H7 (cell line): ENCODE measurements around the gene ANKAR. TPM values are rescaled to one million over a fixed set of nuclear protein-coding genes. Genes with fewer than 3 reads are reported as not detected.
"Not testable (repeated sequence)": the region's sequence is repeated elsewhere in the genome, so short reads cannot be mapped to it uniquely, and the experiment has no call there.

Experiments used
- DNase-seq: peaks from one replicate; pipeline ENCODE4 v3.0.0; 2012
- H3K27me3 ChIP-seq: 2 replicates; pipeline ENCODE4 v1.6.0; 2011; ENCODE audit warnings: mild to moderate bottlenecking, low read length; ENCODE audit not compliant: control insufficient read depth, insufficient read depth
- H3K36me3 ChIP-seq: replicated peaks from 2 replicates; pipeline ENCODE4 v1.5.1; 2011; ENCODE audit warnings: low read length; ENCODE audit not compliant: control insufficient read depth, insufficient read depth
- H3K4me3 ChIP-seq: 2 replicates; pipeline ENCODE4 v1.5.1; 2011; ENCODE audit warnings: low read depth, mild to moderate bottlenecking, control low read depth, low read length, moderate library complexity; ENCODE audit not compliant: insufficient read depth
- total RNA-seq: library from RNA; depleted of rRNA; stranded (reverse); fragments of >200 nt; shearing (Covaris generic); gene quantifications from 2 replicates; pipeline ENCODE4 v1.2.3, GENCODE V29; 2014

ANKAR gene
- total RNA-seq, 1 experiment from 2014 or later = 1.8 TPM

DNA sequence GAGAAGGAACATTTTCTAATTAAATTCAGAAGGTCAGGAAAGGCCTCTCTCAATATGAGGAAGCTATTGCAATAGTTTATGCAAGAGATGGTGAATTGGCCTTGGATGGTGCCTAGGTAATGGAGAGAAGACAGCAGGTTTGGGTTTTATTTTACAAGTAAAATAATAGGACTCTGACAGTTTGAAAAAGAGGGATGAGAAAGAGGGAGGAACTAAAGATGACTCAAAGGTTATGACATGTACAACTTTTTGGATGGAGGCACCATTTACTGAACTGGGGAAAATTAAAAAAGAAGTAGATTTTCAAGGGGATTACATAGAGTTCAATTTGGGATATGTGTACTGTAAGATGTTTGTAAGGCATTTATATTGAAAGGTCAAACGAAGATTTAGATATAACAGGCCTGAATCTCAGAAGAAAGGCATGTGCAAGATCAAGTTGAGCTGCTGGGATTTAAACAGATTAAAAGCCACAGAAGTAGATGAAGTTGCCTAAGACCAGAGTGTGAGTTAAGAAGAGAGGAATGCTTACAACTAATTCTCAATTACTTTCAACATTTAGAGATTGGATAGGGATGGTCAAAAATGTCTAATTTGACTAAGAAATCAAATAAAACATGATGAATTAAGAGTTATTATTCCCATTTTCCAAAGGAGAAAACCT lies 25.5 kb upstream of the ANKAR start:
- Histone ChIP-seq H3K36me3 (no peaks in the 10 kb centered on the region), H3K4me3 (no peak overlapping the region), H3K27me3 (no peaks in the 10 kb centered on the region)
- no peak for DNase-seq

DNA sequence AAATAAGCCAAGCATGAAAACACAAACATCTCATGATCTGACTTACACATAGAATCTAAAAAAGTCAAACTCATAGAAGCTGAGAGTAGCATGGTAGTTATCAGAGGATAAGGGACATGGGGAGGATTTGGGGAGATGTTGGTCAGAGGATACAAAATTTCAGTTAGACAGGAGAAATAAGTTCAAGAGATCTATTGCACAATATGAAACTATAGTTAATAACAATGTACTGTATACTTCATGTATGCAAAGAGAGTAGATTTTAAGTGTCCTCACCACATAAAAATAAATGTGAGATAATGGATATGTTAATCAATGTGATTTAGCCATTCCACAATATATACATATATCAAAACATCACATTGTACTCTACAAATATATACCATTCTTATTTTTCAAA lies 23.2 kb upstream of the ANKAR start:
- H3K4me3 ChIP-seq = no peak overlapping the region
- H3K27me3 ChIP-seq = no peaks in the 10 kb centered on the region
- H3K36me3 ChIP-seq = no peaks in the 10 kb centered on the region

DNA sequence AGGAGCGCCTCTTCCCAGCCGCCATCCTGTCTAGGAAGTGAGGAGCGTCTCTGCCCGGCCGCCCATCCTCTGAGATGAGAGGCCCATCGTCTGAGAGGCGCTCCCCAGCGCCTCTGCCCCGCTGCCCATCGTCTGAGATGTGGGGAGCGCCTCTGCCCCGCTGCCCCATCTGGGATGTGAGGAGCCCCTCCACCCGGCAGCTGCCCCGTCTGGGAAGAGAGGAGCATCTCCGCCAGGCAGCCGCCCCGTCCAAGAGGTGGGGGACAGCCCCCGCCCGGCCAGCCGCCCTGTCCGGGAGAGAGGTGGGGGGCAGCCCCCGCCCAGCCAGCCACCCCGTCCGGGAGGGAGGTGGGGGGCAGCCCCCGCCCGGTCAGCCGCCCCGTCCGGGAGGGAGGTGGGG lies 21.0 kb upstream of the ANKAR start:
- not testable (repeated sequence) for H3K27me3 ChIP-seq

More for the DNA sequence above, 23.2 kb upstream of the ANKAR start:
- DNase-seq = no peak

DNA sequence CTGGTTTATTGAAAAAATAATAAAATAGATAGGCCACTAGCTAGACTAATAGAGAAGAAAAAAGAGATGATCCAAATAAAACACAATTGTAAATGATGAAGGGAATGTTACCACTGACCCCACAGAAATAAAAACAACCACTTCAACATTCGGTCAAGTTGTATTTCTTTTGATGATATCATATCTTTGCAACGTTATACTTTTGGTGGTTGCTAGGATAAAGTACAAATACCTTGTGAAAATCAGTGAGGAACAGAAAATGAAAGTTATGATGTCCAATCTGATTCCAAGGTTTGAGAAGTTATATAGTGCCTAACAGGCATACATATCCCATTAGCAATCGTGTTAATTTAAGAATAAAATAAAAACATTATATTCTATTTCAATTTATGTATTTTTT lies 19.8 kb upstream of the ANKAR start:
- H3K27me3 ChIP-seq = no peaks in the 10 kb centered on the region
- no peaks in the 10 kb centered on the region for H3K36me3 ChIP-seq
- H3K4me3 ChIP-seq = no peak overlapping the region
- DNase-seq = no peak

More for the DNA sequence above, 21.0 kb upstream of the ANKAR start:
- not testable (repeated sequence) for DNase-seq, H3K4me3 ChIP-seq, H3K36me3 ChIP-seq

DNA sequence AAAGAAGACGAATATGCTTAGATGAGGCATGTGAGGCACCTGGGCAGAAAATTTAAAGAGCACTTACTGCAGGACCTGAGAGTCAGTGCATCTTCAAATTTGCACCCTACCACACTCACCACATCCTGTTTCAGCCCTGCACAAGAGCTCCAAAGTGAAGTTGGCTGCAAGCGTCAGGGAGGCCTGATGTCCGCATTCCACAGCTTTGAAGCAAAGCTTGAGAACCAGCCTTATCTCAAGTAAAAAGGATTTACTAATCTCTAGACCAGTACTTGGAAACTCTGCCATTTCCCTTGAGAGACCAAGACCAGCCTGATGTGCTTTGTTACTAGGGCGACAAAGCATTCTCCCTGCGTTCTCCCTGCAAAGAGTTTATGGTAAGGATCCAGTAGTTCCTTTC lies 16.6 kb upstream of the ANKAR start:
- no peak for DNase-seq
- Histone ChIP-seq H3K4me3 (no peak overlapping the region), H3K27me3 (no peaks in the 10 kb centered on the region), H3K36me3 (no peaks in the 10 kb centered on the region)

DNA sequence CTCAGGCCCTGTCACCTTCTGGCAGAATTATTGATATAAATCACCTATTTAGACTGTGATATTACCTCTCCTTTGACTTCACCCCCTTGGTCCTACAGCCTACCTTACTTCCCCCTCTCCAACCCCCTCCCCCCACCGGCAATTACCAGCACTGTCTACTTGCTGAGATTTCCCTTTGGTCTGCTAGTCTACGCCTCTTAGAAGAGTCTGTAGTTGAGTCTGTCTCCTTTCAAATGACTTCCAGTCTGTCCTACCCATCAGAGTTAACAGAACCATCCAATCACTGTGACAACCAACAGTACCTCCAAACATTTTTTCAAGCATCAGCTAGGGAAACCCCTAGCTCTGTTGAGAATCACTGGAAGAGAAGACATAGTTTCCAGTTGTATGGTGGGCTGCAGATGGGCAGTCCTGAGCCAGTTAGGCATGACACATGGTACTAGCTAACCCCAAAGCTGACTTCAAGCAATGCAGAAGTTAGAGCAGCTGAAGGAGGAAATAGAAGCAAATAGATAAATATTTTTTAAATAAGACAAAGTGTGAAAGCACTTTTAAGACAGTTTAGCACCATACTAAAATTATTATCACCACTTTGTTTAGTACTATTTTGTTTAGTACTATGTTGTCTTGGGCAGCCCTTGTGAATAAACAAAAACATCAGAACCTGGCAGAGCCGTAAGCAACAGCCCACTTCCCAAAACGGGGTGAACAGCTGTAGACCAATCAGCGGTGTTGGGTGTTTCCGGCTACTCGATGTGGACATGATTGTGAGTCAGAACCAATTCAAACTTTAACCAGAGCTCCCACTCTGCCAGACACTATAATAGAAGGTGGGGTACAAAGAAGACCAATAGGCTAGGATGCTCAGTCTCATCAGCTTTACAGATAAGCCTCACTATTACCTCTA lies 15.9 kb upstream of the ANKAR start:
- no peak for DNase-seq
- H3K4me3 ChIP-seq = no peak overlapping the region
- no peaks in the 10 kb centered on the region for H3K27me3 ChIP-seq
- H3K36me3 ChIP-seq = no peaks in the 10 kb centered on the region; the same call in 1 of the 2 replicates

DNA sequence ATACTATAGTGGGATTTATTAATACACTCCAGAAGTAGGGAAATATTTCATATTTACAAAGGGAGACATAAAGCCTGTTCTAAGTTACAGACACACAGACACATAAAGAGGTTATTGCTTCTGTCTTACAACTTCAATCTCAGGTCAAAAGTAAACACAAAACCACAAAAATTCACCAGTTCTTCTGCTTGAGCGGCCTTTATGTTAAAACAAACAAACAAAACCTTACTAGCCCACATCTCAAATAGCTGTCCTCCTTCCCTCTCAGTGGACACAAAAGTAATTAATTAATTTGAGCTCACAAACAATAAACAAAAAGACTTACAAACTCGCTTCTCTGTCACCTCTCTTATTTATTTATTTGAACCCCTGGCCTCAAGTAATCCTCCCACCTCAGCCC lies 14.7 kb upstream of the ANKAR start:
- no peak for DNase-seq
- no peaks in the 10 kb centered on the region for H3K27me3 ChIP-seq
- H3K4me3 ChIP-seq = no peak overlapping the region
- H3K36me3 ChIP-seq = no peaks in the 10 kb centered on the region; the same call in 1 of the 2 replicates

DNA sequence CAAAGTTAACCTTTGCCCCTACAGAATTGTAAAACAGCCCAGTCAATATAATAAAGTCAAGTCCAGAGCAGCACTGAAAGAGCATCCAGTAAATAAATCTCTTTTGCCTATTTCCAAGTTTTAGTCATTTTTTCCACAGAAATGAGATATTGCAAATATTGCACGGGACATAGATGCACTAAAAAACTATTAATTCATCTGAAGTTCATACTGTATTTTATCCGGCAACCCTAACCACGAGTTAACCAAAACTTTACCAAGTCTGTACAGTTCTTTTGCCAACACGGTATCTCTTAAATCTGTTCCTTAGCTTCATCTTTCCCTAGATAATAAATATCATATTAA lies 13.7 kb upstream of the ANKAR start:
- H3K36me3 ChIP-seq = peaks cover under 1% of the 10 kb centered on the region; the same call in 1 of the 2 replicates
- no peak for DNase-seq
- H3K4me3 ChIP-seq = no peak overlapping the region
- H3K27me3 ChIP-seq = no peaks in the 10 kb centered on the region

DNA sequence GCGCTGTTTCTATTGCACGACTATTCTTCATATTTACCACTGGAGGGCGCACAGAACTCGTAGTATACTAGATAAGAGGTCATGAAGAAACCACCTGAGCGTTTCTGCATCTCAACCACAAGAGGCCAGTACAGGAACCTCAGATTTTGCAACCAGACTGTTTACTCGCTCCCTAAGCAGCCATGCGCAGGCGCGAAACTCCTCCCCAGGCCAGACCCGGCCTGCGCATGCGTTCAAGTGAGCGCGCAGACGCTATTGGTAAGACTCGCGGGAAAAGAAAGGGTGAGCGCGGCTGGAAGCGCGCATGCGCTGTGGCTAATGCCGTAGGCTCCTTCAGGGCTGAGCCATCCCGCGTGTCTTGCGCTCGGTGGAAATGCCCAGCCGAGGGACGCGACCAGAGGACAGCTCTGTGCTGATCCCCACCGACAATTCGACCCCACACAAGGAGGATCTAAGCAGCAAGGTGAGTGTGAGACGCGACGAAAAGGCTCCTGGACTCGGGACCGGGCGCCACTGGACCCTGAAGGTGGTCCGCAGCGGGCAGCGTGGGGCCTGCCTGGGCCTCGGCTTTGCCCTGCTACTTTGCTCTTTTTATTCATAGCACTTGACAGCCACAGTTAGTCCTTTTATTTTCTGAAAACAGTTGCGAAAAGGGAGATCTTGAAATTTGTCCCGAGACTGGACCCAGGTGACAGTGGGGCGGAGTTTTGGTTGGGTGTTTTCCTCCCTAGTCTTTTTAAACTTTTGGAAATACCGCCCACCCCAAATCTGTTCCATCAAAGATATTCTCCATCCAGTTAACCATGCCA lies 13.1 kb upstream of the ANKAR start, which contains the start of gene ASNSD1:
ASNSD1 (plus strand) TSS at position 312 of the 809 bp plus-strand sequence. CDS start 4,674 bp downstream, outside the sequence.
- DNase-seq = peak; percentile 93
- H3K4me3 ChIP-seq = peak within 1 kb of the TSS; percentile 94
- no peaks in the 10 kb centered on the region for H3K27me3 ChIP-seq
- peaks cover 1% of the 10 kb centered on the region; the same call in 1 of the 2 replicates for H3K36me3 ChIP-seq

DNA sequence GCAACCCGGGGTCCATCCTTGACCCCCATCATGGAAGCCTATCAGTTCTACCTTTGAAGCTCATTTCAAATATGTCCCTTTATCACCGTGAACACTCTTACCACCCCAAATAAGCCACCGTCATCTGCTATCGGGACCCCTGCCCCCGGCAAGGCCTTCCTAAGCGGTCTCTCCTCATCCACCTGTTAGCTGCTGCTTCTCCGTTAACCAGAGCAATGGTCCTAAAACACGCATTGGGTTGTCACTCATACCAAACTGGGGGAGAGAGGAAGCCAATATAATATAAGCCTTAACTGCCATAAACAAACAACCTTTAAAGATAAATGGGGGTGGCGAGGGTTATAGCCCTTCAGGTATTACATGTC lies 12.5 kb upstream of the ANKAR start:
- H3K36me3 ChIP-seq = peaks cover 1% of the 10 kb centered on the region; the same call in 1 of the 2 replicates
- DNase-seq = no peak

DNA sequence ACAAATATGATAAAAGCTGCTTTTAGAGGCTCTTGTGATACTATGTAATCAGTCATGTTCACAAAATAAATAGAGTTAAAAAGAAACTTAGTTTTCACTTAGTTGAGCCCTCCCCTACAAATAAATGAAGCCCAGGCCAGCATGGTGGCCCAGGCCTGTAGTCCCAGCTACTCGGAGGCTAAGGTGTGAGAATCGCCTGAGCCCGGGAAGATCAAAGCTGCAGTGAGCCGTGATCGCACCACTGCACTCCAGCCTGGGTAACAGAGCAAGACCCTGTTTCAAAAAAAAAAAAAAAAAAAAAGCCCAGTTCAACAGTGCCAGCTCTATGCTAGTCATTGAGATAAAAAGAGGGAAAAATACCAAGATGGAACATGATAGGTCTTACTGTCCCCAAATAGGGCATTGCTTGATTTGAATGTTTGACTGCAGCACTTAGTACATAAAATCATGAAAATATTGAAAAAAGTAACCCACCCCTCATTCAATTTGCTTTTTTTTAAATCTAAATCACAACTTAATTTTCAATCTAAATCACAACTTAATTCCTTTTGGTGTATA lies 11.7 kb upstream of the ANKAR start:
- H3K36me3 ChIP-seq = peaks cover 3% of the 10 kb centered on the region
- H3K4me3 ChIP-seq = no peak overlapping the region
- H3K27me3 ChIP-seq = no peaks in the 10 kb centered on the region
- no peak for DNase-seq

More for the DNA sequence above, 12.5 kb upstream of the ANKAR start:
- Histone ChIP-seq H3K4me3 (peak overlapping the region; percentile 94), H3K27me3 (no peaks in the 10 kb centered on the region)

DNA sequence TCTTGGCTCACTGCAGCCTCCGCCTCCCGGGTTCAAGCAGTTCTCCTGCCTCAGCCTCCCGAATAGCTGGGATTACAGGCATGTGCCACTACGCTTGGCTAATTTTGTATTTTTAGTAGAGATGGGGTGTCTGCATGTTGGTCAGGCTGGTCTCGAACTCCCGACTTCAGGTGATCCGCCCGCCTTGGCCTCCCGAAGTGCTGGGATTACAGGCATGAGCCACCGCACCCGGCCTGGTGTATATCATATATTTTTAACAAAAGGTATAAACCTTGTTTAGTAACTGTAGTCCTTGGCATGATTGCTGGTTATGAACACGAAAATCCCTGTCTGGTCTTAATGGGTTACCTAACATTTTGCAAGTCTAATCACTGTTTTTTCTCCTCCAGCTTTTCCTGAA lies 11.2 kb upstream of the ANKAR start:
- not testable (repeated sequence) for H3K27me3 ChIP-seq, H3K36me3 ChIP-seq, DNase-seq, H3K4me3 ChIP-seq

DNA sequence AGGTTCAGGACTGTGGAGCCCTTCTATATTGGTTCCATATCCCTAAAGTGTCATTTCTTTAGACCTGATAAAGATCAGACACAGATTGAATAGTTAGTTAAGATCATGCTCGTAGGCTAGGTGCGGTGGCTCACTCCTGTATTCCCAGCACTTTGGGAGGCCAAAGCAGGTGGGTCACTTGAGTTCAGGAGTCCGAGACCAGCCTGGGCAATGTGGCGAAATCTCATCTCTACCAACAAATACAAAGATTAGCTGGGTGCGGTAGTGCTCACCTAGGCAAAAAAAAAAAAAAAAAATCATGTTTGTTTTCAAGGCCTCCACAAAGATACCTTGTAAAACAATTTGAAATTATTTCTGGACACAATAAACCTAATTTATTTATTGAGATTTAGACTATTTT lies 4.6 kb upstream of the ANKAR start:
- Histone ChIP-seq H3K36me3 (peaks cover 7% of the 10 kb centered on the region), H3K4me3 (no peak overlapping the region), H3K27me3 (peaks cover 2% of the 10 kb centered on the region)
- no peak for DNase-seq

DNA sequence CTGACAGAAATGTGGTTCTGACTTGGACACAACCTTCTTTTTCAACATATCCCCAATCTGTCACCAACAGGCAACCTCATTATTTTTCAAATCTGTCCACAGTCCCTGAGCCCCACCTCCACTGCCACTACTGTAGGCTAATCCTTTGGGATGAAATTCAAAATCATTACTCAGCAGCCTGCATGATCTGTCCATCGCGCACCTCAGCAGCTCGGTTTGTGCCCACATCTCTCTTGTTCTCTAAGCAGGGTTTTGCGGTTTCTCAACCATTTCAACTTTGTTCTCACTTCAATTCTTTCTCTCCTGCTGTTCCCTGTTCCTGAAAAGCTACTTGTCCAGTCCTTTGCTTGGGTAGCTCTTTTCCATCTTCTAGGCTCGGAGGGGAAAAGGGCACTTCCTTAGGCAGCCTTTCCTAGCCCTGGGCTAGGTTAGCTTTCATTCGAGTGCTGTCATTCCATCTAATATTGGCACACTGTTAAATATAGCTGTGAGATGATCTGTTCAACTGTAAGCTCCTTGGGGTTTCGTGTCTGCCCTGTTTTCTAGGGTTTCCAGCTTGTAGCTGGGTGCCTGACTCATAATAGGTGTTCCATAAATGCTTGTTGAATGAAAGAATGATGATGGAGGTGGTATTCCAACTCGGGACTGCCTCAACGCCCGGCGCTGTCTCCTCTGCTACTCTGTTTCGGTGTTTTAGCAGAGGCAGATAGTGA lies 653 bp upstream of the ANKAR start:
- peak overlapping the region; percentile 73 for H3K4me3 ChIP-seq
- H3K27me3 ChIP-seq = peaks cover 2% of the 10 kb centered on the region
- DNase-seq = peak; percentile 10
- peaks cover 3% of the 10 kb centered on the region for H3K36me3 ChIP-seq
